Stimulated activated CD4-positive, alpha-beta T cell treated with anti-CD3 and anti-CD28 coated beads, Interleukin-12 subunit alpha, Interleukin-12 subunit beta, amount 100 ng/mL, for 48 hours (primary cell): ENCODE results near the gene ROR1.

Source experiments
- DNase-seq, 3 donors: peaks; one replicate each; pipeline ENCODE4 v3.0.0-alpha.2; 2020; ENCODE audit warnings: low read depth in 2 of 3, low spot score in 1 of 3

Gene ROR1

DNA sequence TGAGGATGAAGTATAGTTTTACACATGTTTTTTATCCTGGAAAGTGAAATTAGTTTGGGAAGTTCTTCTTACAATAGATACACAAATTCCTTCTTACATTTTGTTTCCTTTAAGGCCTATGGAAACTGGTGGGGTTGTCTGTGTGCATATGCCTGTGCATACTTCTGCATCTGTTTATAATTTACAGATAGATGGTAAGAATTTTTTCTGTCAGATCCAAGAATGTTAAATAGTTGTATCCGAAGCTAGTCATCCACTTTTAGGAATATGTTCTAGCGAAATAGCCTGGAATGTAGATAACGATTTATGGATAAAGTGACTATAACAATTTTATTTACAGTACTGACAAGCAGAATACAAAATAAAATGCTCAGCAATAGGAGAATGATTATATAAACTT, 194.1 kb downstream of the ROR1 start:
- no peak for DNase-seq

- DNase-seq = no peak
Observed at GRCh38 chr1:63968663-63969440, 195.0 kb downstream of the ROR1 start.

GRCh38 chr1:63969441-63969901, 195.7 kb downstream of the ROR1 start:
- DNase-seq = no peak

DNA sequence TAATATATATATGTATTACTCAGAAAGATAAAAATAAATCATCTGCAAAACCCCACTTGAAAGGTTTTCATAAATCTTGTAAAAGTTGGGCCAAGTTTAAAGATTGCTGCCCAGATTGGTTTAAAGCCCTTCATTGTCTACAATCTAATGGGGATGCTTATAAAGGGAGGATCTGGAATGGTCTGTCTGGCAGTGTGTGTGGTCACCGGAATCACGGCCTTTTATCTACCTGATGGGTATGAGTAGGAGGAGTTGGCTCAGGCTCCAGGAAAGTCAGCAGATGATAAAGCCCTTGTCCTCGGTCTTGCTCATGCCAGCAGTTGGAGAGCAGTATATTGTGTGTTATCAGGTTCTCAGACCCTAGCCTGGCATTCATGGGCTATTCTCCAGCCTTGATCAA, 197.7 kb downstream of the ROR1 start:
- DNase-seq = no peak

DNA sequence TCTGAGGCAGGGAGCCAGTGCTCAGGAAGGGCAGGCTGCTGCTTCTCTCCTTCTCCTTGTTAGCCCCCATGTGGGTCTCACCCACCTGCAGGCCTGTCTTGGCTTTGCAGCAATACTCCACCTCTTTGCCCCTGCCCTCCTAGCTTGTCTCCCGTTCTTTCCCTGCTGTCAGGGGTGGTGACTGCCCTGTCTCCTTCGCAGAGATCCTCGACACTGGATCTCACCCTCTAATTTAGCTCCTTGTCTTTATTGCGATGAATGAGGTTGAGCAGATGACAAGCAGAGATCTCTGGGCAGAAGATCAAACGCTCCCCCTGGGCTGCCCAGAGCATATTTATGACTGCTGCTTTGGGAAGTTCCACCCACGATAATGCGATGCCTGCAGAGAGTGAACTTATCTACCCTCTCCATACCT, 199.2 kb downstream of the ROR1 start:
- no peak for DNase-seq

DNA sequence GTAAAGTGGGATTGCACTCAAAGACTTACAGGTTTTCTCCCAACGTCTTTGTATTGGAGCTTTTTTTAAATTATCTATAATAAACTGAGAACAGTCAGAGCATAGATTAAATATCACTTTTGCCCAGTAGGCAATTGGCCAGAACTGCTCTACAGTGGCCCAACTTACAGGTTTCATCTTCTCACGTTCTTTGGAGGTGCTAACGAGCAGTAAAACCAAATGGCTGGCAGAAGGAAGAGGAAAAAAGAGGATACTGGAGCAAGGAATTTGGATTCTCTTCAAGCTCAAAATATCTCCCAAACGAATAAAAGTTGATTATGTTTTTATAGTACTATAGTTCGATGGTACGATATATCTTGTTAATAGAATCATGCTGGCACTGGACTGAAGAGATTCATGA, 201.1 kb downstream of the ROR1 start:
- DNase-seq = no peak

DNA sequence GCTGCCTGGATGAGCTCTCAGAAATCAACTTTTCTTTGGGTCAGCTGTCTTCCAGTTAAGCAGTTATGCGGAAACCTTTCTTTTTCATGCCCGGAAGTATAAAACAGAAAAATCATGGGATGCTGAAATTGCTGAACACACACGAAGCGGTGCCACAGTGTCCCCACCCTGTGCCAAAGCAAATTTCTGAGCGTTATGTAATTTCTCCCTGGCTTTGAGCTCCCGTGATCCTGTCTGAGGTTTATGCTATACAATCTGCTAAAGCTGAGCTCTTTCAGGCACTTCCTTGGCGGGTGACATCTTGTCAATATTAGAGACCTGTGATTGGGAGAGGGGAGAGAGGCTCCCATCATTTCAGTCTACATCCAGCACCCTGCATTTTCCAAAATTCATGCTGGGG, 201.7 kb downstream of the ROR1 start:
- no peak for DNase-seq

DNA sequence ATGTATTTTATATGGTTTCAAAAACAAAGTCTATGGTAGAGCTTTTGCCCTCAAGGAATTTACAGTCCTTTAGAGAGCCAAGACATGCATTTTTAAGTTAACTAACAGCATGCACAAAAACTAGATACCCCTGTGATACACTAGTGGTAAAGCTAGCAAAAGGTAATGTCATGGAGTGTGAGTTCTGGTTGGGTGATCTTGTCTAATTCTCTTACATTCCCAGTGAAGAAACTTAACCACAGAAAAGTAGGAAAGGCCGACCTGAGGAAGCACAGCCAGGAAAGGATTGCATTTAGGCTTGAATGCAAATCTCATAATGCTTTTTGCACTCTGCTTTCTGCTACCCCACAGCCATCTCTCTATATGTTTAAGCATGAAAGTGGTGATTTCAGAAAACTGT, 202.2 kb downstream of the ROR1 start:
- DNase-seq = no peak

GRCh38 chr1:63977466-63977865, 203.6 kb downstream of the ROR1 start:
- no peak for DNase-seq

DNA sequence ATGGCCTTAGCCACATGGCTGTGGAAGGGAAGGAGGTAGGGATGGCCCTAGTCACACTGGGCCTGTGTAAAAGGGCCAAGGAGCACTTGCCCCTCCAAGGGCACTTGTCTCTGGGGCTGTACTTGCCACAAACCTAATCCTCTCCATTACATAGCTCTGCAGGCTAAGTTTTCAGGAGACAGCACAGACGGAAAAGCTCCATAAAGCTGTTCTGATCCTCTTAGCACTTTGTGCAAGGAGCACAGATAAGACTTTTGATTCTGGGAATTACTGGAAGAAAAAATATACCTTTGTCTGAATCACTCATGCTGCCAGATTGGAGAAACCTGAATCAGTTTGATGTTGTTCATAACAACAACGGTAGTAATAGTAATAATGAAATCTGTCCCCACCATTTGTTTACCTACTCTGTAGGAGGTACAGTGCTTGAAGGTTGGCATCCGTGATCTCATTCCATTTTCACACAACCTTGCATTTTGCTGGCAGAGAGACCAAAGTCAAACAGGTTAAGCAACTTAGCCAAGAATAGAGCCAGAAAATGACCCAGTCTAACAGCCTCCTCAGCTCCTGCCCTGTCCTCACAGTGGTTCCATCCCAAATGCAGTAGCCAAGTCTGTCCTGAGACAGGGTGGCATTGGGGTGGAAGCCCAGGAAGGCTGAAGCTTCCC, 207.1 kb downstream of the ROR1 start:
- DNase-seq = no peak

DNA sequence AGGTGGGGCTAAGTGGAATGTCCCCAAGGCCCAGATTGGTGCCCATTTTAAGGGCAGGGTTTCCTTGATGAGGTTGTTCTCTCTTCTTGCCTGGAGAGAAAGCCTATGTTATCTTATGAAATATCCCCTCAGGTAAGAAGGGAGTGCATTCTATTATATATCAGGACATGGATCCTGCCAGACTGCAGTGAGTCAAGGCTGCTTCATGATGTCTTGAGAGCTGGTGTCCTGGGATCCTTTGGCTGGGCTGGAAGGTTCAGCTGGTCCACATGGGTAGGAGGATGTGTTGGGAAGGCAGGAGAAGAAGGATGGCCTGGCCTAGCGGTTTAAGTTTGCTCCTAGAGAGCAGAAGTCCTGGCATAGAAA, 207.6 kb downstream of the ROR1 start:
- no peak for DNase-seq

- DNase-seq = no peak
Observed at GRCh38 chr1:63982201-63982600, 208.4 kb downstream of the ROR1 start.

GRCh38 chr1:63983391-63984256, 209.8 kb downstream of the ROR1 start:
- no peak for DNase-seq

GRCh38 chr1:63984257-63984929, 210.6 kb downstream of the ROR1 start:
- DNase-seq = no peak

DNA sequence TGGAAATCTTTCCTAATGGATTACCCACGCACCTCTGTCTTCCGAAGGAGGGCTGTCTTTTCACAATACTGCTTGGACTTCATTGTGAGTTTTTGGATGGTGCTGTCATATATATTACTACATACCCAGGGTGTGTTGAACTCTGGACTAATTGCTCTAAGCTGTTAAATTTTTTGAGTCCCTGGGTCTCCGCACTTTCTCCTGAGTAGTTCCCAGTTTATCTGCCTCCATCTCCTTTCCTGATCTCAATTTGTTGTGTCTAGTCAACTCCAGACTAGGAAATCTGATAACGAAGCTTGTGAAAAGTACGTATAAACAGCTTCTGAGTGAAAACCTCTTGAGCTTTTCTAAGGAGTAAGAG, 211.1 kb downstream of the ROR1 start:
- no peak for DNase-seq

DNA sequence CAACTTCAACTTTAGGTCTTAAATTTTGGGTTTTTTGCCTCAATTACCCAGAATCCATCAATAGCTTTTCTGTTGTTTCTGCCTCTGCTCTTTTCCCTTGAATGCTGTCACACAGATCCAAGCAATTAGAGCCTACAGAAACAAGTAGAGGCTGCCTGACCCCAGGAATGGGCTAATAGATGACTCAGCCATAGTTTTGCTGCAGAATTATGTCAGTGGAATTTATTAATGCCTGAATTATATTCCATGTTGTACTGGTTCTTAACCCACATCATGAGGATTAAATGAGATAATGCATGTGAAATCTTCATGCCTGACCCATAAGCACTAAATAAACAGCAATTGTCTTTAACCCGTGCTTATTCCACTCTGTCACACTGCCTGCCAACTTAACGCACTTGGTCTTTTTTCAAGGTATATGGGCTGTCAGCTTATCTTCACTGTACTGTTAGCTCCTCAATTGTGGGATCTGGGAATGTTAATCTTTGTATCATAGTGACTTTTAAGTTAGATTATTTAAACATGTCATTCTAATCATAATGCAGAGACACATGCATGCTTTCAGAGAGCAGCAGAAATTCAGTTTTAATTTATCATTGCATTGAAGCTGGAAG, 213.3 kb downstream of the ROR1 start:
- DNase-seq = no peak

GRCh38 chr1:63987628-63988024, 213.8 kb downstream of the ROR1 start:
- no peak for DNase-seq

GRCh38 chr1:63988941-63989340, 215.1 kb downstream of the ROR1 start:
- no peak for DNase-seq

DNA sequence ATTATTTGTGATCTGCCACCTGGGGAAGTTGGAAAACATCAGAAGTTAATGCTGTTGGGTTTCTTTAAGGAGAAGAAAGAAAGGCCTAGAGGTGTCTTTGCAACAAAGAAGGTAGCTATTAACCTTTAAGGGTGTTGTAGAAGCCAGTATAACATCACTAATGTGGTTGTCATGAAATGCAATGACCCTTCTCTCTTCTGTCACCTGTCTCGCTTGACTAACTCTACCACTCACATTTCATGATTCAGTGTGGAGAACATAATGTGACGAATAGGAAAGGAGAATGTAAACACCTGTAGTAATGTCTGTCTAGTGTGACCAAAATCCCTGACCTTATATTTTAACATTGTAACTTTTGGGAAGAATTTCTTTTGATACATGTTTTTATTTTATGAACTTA, 217.9 kb downstream of the ROR1 start:
- no peak for DNase-seq

DNA sequence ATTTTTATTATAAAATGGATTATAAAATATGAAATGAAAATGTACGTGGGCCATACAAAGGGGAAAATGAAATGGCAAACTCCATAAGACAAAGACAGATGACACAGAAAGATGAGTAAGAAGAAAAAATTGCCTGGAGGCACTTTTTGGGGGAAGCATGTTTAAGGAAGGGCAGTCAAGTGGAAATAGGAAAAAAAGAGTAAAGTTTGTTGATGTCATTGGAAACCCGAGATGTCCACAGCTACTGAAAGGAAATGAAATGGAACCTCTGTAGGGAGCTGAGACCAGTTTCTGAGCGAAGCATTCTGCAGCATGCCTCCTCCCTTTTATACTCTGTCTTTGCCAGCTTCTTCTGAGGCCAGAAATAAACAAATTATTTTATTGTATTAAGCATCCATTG, 226.2 kb downstream of the ROR1 start:
- DNase-seq = no peak

DNA sequence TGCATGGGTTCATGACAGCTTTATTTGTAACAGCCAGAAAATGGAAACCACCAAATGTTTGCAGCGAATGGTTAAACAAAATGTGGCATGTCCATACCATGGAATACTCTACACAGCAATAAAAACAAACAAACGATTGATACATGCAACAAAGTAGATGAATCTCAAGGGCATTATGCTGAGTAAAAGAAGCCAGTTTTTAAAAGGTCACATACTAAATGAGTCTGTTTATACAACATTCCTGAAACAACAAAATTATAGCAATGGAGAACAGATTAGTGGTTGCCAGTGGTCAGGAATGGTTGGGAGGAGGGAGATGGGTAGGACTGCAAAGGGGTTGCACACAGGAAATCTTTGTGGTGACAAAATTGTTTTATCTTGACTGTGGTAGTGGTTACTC, 227.2 kb downstream of the ROR1 start:
- no peak for DNase-seq
